ENCODE results near the gene PPP1R3G. TPM values are rescaled to one million over a fixed set of nuclear protein-coding genes. Genes with fewer than 3 reads are reported as not detected.

Gene PPP1R3G
- total RNA-seq, 1 donor from 2014 or later: not detected

DNA sequence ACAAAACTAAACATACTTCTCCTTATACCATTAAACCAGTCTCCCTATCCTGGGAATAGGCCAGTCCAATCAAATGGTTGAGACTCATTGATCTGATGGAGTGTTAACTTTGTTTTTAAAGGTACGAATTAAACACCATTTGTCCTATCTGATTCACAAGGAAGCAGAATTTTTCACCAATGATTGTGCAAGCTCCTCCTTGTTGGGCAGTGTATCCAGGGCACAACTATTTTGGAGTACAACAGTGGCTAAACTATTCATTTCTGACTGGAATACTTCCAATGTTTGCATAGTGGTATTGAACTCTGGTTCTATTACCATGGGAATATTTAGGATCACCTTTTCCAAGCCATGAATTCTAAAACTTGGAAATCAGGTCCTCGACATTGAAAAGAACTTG is 5.4 kb upstream of the PPP1R3G start:
- H3K27me3 Mint-ChIP-seq (ENCODE audit: insufficient read depth): peaks cover 34% of the 10 kb centered on the region
- no peaks in the 10 kb centered on the region for H3K9me3 Mint-ChIP-seq
- no peak overlapping the region for H3K27ac Mint-ChIP-seq
- no peaks in the 10 kb centered on the region for H3K36me3 Mint-ChIP-seq (ENCODE audit: low read depth)
- no peaks in the 10 kb centered on the region for H3K4me1 Mint-ChIP-seq (ENCODE audit: low read depth)
- intact Hi-C loops (cut with micrococcal nuclease): loop anchor here (10.0 kb wide), 1 partner anchor 925 kb away; the partner anchor contains the start of gene NRN1
- H3K4me3 Mint-ChIP-seq: no peak overlapping the region
- no peak for DNase-seq (ENCODE audit: low spot score)

DNA sequence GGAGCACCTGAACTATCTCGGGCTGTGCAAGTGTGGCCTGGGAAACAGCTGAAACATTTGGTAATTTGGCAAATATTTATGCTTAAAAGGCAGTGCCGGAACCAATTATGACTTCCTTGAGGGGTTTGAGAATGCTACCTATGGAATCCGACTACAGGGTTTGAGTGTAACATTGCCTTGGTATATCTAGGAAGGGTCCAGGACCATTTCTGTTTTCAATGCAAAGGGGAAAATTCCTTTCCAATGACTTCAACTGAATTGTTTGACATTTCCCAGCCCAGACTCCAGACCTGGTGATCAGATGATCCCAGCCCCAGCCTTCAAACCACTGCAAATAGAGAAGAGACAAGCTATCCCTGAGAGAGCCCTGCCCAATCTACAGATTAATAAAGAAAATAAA is 4.6 kb upstream of the PPP1R3G start:
- no peak for DNase-seq (ENCODE audit: low spot score)
- intact Hi-C loops (cut with micrococcal nuclease): loop anchor here (10.0 kb wide), 1 partner anchor 924 kb away; the partner anchor contains the start of gene NRN1
- peaks cover 34% of the 10 kb centered on the region for H3K27me3 Mint-ChIP-seq (ENCODE audit: insufficient read depth)
- H3K27ac Mint-ChIP-seq: no peak overlapping the region
- no peaks in the 10 kb centered on the region for H3K36me3 Mint-ChIP-seq (ENCODE audit: low read depth)
- no peak overlapping the region for H3K4me3 Mint-ChIP-seq
- no peaks in the 10 kb centered on the region for H3K9me3 Mint-ChIP-seq
- H3K4me1 Mint-ChIP-seq (ENCODE audit: low read depth): no peaks in the 10 kb centered on the region

DNA sequence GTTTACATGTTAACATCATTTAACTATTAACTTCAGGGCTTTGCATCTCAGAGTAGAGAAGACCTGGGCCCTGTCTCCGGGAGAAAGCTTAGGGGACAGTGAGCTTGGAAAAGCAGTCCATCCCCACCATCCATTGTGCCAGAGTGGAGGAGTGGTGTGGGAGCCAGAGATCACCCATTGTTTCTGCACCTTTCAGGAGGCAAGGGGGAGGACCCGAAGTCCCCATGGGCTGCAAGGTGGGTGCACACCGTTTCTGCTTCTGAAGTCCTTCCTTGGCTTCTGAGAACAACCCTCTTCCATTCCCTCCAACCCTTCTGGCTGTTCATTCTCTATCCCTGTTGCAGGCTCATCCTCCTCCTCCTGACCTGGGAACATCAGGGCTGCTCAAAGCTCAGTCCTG is 4.0 kb upstream of the PPP1R3G start:
- DNase-seq (ENCODE audit: low spot score): no peak
- Mint-ChIP-seq H3K27me3 (ENCODE audit: insufficient read depth) (peaks cover 31% of the 10 kb centered on the region), H3K9me3 (no peaks in the 10 kb centered on the region), H3K4me1 (ENCODE audit: low read depth) (no peaks in the 10 kb centered on the region), H3K4me3 (no peak overlapping the region), H3K36me3 (ENCODE audit: low read depth) (no peaks in the 10 kb centered on the region), H3K27ac (no peak overlapping the region)
- intact Hi-C loops (cut with micrococcal nuclease): loop anchor here (10.0 kb wide), 1 partner anchor 924 kb away; the partner anchor contains the start of gene NRN1

DNA sequence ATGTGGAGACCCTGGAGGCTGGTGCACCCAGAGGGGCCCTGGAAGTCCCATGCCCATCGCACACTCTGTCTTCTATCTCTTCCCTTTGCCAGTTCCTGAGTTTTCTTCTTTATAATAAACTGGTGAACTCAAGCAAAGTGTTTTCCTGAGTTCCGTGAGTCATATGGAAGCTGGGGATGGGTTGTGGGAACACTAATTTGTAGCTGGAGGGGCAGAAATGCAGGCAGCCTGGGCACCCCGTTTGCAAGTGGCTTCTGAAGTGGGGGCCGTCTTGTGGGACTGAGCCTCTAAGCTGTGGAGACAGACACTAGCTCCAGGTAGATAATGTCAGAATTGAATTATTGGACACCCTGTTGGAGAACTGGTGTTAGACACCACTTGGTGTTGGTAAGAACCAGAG is 3.2 kb upstream of the PPP1R3G start:
- Mint-ChIP-seq H3K4me3 (no peak overlapping the region), H3K36me3 (ENCODE audit: low read depth) (no peaks in the 10 kb centered on the region), H3K4me1 (ENCODE audit: low read depth) (no peaks in the 10 kb centered on the region), H3K27ac (no peak overlapping the region), H3K27me3 (ENCODE audit: insufficient read depth) (peaks cover 28% of the 10 kb centered on the region), H3K9me3 (no peaks in the 10 kb centered on the region)
- intact Hi-C loops (cut with micrococcal nuclease): loop anchor here (10.0 kb wide), 1 partner anchor 923 kb away; the partner anchor contains the start of gene NRN1
- no peak for DNase-seq (ENCODE audit: low spot score)

DNA sequence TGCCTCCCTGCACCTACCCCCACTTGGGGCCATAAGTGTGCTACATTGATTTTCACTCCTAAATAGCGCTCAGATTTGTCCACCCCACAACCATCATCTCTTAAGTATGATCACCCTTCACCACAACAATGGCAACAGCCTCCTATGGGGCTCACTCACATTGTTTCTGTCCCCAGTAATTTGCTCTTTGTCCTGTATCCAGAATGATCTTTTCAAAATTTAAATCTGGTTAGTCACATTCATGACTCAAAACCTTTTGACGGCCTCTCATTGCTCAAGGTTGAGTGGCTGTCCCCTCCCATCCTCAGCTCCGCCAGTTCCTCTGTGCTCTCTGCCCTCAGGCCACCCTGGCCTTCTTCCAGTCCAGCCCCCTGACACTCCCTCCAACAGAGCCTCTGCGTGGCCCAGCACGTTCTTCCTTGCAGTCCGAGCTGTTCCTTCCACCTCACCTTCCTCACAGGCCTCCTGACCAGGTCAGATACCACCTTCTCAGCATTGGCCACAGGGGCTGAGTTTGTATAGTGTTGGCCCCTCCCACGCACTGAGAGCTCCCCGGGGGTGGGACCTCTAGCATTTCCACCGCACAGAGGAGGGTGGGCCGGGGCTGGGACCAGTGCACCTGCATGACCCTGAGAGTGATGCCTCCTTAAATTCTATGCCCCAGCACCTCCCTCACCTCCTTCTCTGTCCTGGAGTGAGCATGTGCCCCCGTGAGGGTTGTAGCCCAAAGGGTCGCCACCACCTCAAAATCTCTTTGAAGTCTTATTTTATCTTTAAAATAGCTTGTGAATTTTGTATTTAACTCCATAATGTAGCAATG is 2.4 kb upstream of the PPP1R3G start:
- intact Hi-C loops (cut with micrococcal nuclease): loop anchor here (10.0 kb wide), 1 partner anchor 922 kb away; the partner anchor contains the start of gene NRN1
- no peaks in the 10 kb centered on the region for H3K4me1 Mint-ChIP-seq (ENCODE audit: low read depth)
- H3K36me3 Mint-ChIP-seq (ENCODE audit: low read depth): no peaks in the 10 kb centered on the region
- H3K4me3 Mint-ChIP-seq: no peak overlapping the region
- H3K27me3 Mint-ChIP-seq (ENCODE audit: insufficient read depth): peaks cover 35% of the 10 kb centered on the region
- DNase-seq (ENCODE audit: low spot score): no peak
- H3K9me3 Mint-ChIP-seq: no peaks in the 10 kb centered on the region
- H3K27ac Mint-ChIP-seq: no peak overlapping the region

DNA sequence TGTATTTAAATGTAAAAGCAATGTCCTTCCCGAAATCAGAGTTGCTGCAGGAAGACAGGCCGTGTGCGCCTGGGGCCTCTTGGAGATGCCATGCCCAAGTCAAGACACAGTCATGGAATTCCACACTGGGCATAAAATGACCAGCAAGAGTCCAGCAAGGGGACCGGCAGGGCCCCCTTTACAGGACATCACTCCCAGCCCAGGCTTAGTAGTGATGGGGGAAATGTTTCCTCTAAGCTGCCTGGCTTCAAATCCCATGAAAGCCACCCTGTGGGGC is 1.9 kb upstream of the PPP1R3G start:
- no peaks in the 10 kb centered on the region for H3K36me3 Mint-ChIP-seq (ENCODE audit: low read depth)

DNA sequence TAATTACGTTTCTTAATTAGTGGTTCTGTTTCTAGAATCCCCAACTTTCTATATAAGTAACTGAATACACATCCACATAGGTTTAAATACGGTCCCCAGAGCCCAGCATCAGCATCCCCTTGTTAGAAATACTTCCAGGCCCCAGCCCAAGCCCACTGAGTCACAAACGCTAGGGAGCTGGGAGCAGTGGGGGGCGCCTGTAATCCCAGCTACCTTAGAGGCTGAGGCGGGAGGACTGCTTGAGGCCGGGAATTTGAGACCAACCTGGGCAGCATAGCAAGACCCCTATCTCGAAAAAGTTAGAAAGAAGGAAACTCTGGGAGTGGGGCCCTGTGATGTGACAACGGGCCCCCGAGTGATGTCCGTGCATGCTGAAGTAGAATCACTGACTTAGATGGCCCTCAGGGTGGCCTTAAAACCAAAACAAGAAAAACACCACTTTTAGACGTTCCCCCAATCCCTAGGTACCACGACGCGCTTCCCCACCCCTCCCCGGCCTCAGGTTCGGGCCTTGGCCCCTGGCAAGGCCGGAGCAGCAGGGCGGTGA is 1.3 kb upstream of the PPP1R3G start:
- no peak for DNase-seq (ENCODE audit: low spot score)
- Mint-ChIP-seq H3K4me1 (ENCODE audit: low read depth) (no peaks in the 10 kb centered on the region), H3K27ac (no peak overlapping the region), H3K36me3 (ENCODE audit: low read depth) (no peaks in the 10 kb centered on the region), H3K9me3 (no peaks in the 10 kb centered on the region), H3K27me3 (ENCODE audit: insufficient read depth) (peaks cover 40% of the 10 kb centered on the region), H3K4me3 (peak overlapping the region; percentile 17)
- intact Hi-C loops (cut with micrococcal nuclease): loop anchor here (10.0 kb wide), 1 partner anchor 921 kb away; the partner anchor contains the start of gene NRN1

More for the DNA sequence above, 1.9 kb upstream of the PPP1R3G start:
- Mint-ChIP-seq H3K27ac (no peak overlapping the region), H3K4me3 (no peak overlapping the region), H3K27me3 (ENCODE audit: insufficient read depth) (peaks cover 35% of the 10 kb centered on the region), H3K9me3 (no peaks in the 10 kb centered on the region), H3K4me1 (ENCODE audit: low read depth) (no peaks in the 10 kb centered on the region)
- intact Hi-C loops (cut with micrococcal nuclease): loop anchor here (10.0 kb wide), 1 partner anchor 922 kb away; the partner anchor contains the start of gene NRN1
- DNase-seq (ENCODE audit: low spot score): no peak

DNA sequence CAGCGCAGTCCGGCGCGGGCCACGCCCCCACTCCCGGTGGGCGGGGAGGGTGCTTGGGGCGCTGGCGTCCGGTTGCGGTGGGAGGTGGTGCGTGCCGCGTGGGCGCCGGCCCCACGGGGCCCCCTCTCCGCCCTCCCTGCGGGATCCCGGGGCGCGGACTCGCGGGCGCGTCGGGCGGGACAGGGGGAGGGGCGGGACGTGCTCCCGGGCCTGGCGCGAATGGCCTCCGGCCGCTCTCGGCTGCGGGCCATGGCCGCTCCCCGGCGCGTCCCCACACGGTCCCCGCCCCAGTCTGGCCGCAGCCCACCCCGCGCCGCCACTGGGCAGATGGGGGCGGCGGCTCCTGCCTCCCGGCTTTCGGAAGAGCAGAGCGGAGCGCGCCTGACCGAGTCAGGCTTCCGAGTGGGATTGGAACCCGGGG is 771 bp upstream of the PPP1R3G start:
- peaks cover 41% of the 10 kb centered on the region for H3K27me3 Mint-ChIP-seq (ENCODE audit: insufficient read depth)
- intact Hi-C loops (cut with micrococcal nuclease): loop anchor here (10.0 kb wide), 1 partner anchor 920 kb away; the partner anchor contains the start of gene NRN1
- no peaks in the 10 kb centered on the region for H3K36me3 Mint-ChIP-seq (ENCODE audit: low read depth)
- no peak for DNase-seq (ENCODE audit: low spot score)
- H3K4me1 Mint-ChIP-seq (ENCODE audit: low read depth): no peaks in the 10 kb centered on the region
- no peaks in the 10 kb centered on the region for H3K9me3 Mint-ChIP-seq
- no peak overlapping the region for H3K27ac Mint-ChIP-seq
- peak overlapping the region; percentile 81 for H3K4me3 Mint-ChIP-seq

DNA sequence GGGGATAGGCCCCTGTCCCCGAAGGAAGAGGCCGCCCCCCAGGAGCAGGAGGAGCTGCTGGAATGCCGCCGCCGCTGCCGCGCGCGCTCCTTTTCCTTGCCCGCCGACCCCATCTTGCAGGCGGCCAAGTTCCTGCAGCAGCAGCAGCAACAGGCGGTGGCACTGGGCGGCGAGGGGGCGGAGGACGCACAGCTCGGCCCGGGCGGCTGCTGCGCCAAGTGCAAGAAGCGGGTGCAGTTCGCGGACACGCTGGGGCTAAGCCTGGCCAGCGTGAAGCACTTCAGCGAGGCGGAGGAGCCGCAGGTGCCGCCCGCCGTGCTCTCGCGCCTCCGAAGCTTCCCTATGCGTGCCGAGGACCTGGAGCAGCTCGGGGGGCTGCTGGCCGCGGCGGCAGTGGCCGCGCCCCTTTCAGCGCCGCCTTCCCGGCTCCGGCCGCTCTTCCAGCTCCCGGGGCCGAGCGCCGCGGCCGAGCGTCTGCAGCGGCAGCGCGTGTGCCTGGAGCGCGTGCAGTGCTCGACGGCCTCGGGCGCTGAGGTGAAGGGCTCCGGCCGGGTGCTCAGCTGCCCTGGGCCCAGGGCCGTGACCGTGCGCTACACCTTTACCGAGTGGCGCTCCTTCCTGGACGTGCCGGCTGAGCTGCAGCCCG is 630 bp downstream of the PPP1R3G start:
- H3K4me1 Mint-ChIP-seq (ENCODE audit: low read depth): no peaks in the 10 kb centered on the region
- no peak overlapping the region for H3K4me3 Mint-ChIP-seq
- peaks cover 44% of the 10 kb centered on the region for H3K27me3 Mint-ChIP-seq (ENCODE audit: insufficient read depth)
- intact Hi-C loops (cut with micrococcal nuclease): loop anchor here (10.0 kb wide), 1 partner anchor 919 kb away; the partner anchor contains the start of gene NRN1
- no peaks in the 10 kb centered on the region for H3K36me3 Mint-ChIP-seq (ENCODE audit: low read depth)
- no peak overlapping the region for H3K27ac Mint-ChIP-seq
- no peaks in the 10 kb centered on the region for H3K9me3 Mint-ChIP-seq
- DNase-seq (ENCODE audit: low spot score): no peak

DNA sequence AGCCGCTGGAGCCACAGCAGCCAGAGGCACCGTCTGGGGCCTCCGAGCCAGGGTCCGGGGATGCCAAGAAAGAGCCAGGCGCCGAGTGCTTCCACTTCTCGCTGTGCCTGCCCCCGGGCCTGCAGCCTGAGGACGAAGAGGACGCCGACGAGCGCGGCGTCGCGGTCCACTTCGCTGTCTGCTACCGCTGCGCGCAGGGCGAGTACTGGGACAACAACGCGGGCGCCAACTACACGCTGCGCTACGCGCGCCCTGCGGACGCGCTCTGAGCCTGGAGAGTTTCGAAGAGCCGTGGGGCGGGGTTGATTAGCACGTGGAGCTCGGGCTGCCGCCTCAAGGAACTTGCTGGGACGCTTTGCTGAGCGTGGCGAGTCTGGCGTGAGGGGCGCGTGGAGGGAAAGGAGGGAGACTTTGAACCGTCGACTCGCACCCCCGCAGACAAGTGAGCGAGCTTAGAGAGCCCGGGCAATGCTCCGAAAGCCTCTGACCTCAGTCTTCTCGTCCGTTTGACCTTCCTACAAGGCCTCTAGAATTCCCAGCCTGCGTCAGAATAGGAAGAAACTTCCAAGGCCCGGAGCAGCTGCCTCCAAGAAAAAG is 1.3 kb downstream of the PPP1R3G start:
- H3K4me3 Mint-ChIP-seq: no peak overlapping the region
- H3K9me3 Mint-ChIP-seq: no peaks in the 10 kb centered on the region
- intact Hi-C loops (cut with micrococcal nuclease): loop anchor here (10.0 kb wide), 1 partner anchor 918 kb away; the partner anchor contains the start of gene NRN1
- DNase-seq (ENCODE audit: low spot score): no peak
- peaks cover 44% of the 10 kb centered on the region for H3K27me3 Mint-ChIP-seq (ENCODE audit: insufficient read depth)
- no peak overlapping the region for H3K27ac Mint-ChIP-seq
- H3K4me1 Mint-ChIP-seq (ENCODE audit: low read depth): no peaks in the 10 kb centered on the region
- no peaks in the 10 kb centered on the region for H3K36me3 Mint-ChIP-seq (ENCODE audit: low read depth)

DNA sequence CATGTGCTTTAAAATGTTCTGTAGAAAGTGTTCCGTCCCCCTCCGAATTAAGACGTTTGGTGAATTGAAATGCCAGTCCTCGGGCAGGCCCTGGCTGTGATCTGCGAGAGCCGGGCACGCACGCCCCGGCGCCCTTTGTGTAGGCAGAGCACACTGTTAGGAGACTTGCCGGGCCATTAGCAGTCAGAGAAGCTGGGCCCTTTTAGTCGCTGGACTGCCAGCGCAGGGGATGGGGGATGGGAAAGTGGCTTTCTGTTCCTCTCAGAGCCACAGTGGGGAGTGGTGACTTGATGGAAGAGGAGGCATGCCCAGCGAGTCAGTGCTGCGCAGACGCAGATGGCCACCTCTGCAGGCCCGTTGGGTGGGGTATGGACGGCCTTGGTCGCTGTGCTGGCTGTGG is 2.2 kb downstream of the PPP1R3G start:
- Mint-ChIP-seq H3K4me1 (ENCODE audit: low read depth) (no peaks in the 10 kb centered on the region), H3K9me3 (no peaks in the 10 kb centered on the region), H3K36me3 (ENCODE audit: low read depth) (no peaks in the 10 kb centered on the region), H3K4me3 (no peak overlapping the region), H3K27ac (peak overlapping the region; percentile 58), H3K27me3 (ENCODE audit: insufficient read depth) (peaks cover 48% of the 10 kb centered on the region)
- intact Hi-C loops (cut with micrococcal nuclease): loop anchor here (10.0 kb wide), 1 partner anchor 917 kb away; the partner anchor contains the start of gene NRN1
- DNase-seq (ENCODE audit: low spot score): no peak

DNA sequence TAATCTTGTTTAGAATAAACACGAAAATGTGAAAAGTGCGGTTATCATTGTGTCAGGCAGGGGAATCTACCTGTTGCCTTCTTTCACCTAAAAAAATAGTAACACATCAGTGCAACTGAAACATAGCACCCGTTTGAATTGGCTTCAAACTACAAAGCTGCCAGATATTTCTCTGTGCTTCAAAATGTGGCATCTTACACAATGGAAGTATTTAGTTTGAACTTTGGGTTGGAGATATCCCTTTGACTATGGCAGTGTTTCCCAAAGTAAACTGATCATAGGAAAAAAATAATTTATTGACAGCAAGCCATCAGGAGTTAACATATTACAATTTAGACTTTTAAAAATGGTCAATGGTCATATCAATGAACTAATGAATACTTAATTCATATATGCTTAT is 3.6 kb downstream of the PPP1R3G start:
- Mint-ChIP-seq H3K27ac (no peak overlapping the region), H3K27me3 (ENCODE audit: insufficient read depth) (peaks cover 43% of the 10 kb centered on the region), H3K36me3 (ENCODE audit: low read depth) (no peaks in the 10 kb centered on the region), H3K9me3 (no peaks in the 10 kb centered on the region), H3K4me1 (ENCODE audit: low read depth) (no peaks in the 10 kb centered on the region), H3K4me3 (no peak overlapping the region)
- DNase-seq (ENCODE audit: low spot score): no peak
- intact Hi-C loops (cut with micrococcal nuclease): loop anchor here (10.0 kb wide), 1 partner anchor 916 kb away; the partner anchor contains the start of gene NRN1

Data from activated T-helper 1 cell treated with anti-CD3 and anti-CD28 coated beads, Interleukin-12 subunit alpha, Interleukin-12 subunit beta, Interleukin-2, Interleukin-4 antibody, amounts not matched to agents 30 ng/mL and 10 ng/mL and 1 ng/mL, durations not matched to agents 14 hours and 24 hours and 36 hours (primary cell).